Left lobe of liver (tissue), 2 donors: ENCODE results near the gene CNOT8. TPM values are rescaled to one million over a fixed set of nuclear protein-coding genes. Genes with fewer than 3 reads are reported as not detected.
A peak's percentile ranks its signal among the peaks of the same experiment; 100 is the strongest.

Source experiments
- ATAC-seq: fragments of 200-7000 bp; cut with Tn5 transposase; one replicate; pipeline ENCODE4 v1.9.1; 2020; ENCODE audit warnings: mild to moderate bottlenecking, moderate library complexity
- DNase-seq: peaks from one replicate; pipeline ENCODE4 v3.0.0-alpha.2; 2020; ENCODE audit warnings: low spot score
- total RNA-seq: library from RNA; stranded (reverse); gene quantifications from one replicate; pipeline ENCODE4 v1.2.1, GENCODE V29; 2021
- donor health status: DM: no; HTN: no; CAD: no; lungs with moderate emphysema.
- donor health status: DM: no; HTN: yes; CAD: no.

The CNOT8 gene
- total RNA-seq, 1 donor from 2014 or later: 18.0 TPM

- DNase-seq: no peak
- no peak for ATAC-seq
Observed at GRCh38 chr5:154901913-154902312, 43.5 kb downstream of the CNOT8 start.

GRCh38 chr5:154905601-154906000 lies 47.2 kb downstream of the CNOT8 start:
- DNase-seq: peak; percentile 83
- peak; percentile 73 for ATAC-seq

- no peak for DNase-seq
- peak; percentile 34 for ATAC-seq
Observed at GRCh38 chr5:154916874-154917273, 58.4 kb downstream of the CNOT8 start.

GRCh38 chr5:154917757-154918156 lies 59.3 kb downstream of the CNOT8 start:
- ATAC-seq: no peak
- DNase-seq: no peak

- no peak for ATAC-seq
Observed at GRCh38 chr5:154923441-154924430, 65.3 kb downstream of the CNOT8 start.

More at GRCh38 chr5:154923441-154924430, 65.3 kb downstream of the CNOT8 start:
- no peak for DNase-seq

Other genes starting within 250 kb of the CNOT8 start
- 83.2 TPM for gene LARP1, start 103.2 kb upstream of the CNOT8 start, total RNA-seq
- 83.6 TPM for gene FAXDC2, start 8.0 kb upstream of the CNOT8 start, total RNA-seq
- 7.1 TPM for gene GEMIN5, start 79.6 kb downstream of the CNOT8 start, total RNA-seq
- 23.0 TPM for gene MRPL22, start 82.4 kb downstream of the CNOT8 start, total RNA-seq
- gene KIF4B, start 155.1 kb downstream of the CNOT8 start, total RNA-seq: not detected